ENCODE measurements around the gene RAB3IP.

The RAB3IP gene

GRCh38 chr12:69836015-69836414 is 97.4 kb downstream of the RAB3IP start:
- Histone ChIP-seq H4K20me1 (ENCODE audit: control insufficient read depth, insufficient read depth, low read depth, low read length) (no peaks in the 10 kb centered on the region), H3K9me3 (ENCODE audit: control insufficient read depth, insufficient read depth, low read length) (no peaks in the 10 kb centered on the region), H3K4me3 (ENCODE audit: low read length) (no peak overlapping the region), H3K4me1 (ENCODE audit: control insufficient read depth, low read length) (no peaks in the 10 kb centered on the region), H3K36me3 (ENCODE audit: control insufficient read depth, low read length) (no peaks in the 10 kb centered on the region), H3K27me3 (ENCODE audit: control insufficient read depth, low read length) (peaks cover 13% of the 10 kb centered on the region), H3K4me2 (ENCODE audit: low read length) (no peak overlapping the region), H3K9me2 (replicated peaks; ENCODE audit: control insufficient read depth, low read length) (no peaks in the 10 kb centered on the region), H3K79me2 (ENCODE audit: control insufficient read depth, low read length) (no peaks in the 10 kb centered on the region), H3F3A (ENCODE audit: control insufficient read depth, insufficient read depth) (no peaks in the 10 kb centered on the region), H3K27ac (ENCODE audit: low read depth, low read length) (no peak overlapping the region)
- TF ChIP-seq CTCF (IDR thresholded peaks at IDR 0.05; ENCODE audit: low read depth, low read length, poor library complexity, severe bottlenecking) (no peak), EZH2phosphoT487 (IDR thresholded peaks at IDR 0.05; ENCODE audit: borderline replicate concordance, low read length) (no peak)

- Histone ChIP-seq H4K20me1 (ENCODE audit: control insufficient read depth, insufficient read depth, low read depth, low read length) (no peaks in the 10 kb centered on the region), H3K4me3 (ENCODE audit: low read length) (no peak overlapping the region), H3K36me3 (ENCODE audit: control insufficient read depth, low read length) (no peaks in the 10 kb centered on the region), H3F3A (ENCODE audit: control insufficient read depth, insufficient read depth) (no peaks in the 10 kb centered on the region), H3K27me3 (ENCODE audit: control insufficient read depth, low read length) (peaks cover 13% of the 10 kb centered on the region), H3K4me2 (ENCODE audit: low read length) (no peak overlapping the region), H3K79me2 (ENCODE audit: control insufficient read depth, low read length) (no peaks in the 10 kb centered on the region), H3K9me3 (ENCODE audit: control insufficient read depth, insufficient read depth, low read length) (no peaks in the 10 kb centered on the region), H3K27ac (ENCODE audit: low read depth, low read length) (no peak overlapping the region), H3K4me1 (ENCODE audit: control insufficient read depth, low read length) (no peaks in the 10 kb centered on the region), H3K9me2 (replicated peaks; ENCODE audit: control insufficient read depth, low read length) (no peaks in the 10 kb centered on the region)
- no peak for TF ChIP-seq CTCF (IDR thresholded peaks at IDR 0.05; ENCODE audit: low read depth, low read length, poor library complexity, severe bottlenecking)
- TF ChIP-seq EZH2phosphoT487 (IDR thresholded peaks at IDR 0.05; ENCODE audit: borderline replicate concordance, low read length) = no peak
These were observed 98.5 kb downstream of the RAB3IP start for GRCh38 chr12:69837191-69837590.

GRCh38 chr12:69837657-69838415 is 99.2 kb downstream of the RAB3IP start:
- Histone ChIP-seq H3K27ac (ENCODE audit: low read depth, low read length) (no peak overlapping the region), H3K79me2 (ENCODE audit: control insufficient read depth, low read length) (no peaks in the 10 kb centered on the region), H4K20me1 (ENCODE audit: control insufficient read depth, insufficient read depth, low read depth, low read length) (no peaks in the 10 kb centered on the region), H3K9me2 (replicated peaks; ENCODE audit: control insufficient read depth, low read length) (no peaks in the 10 kb centered on the region), H3F3A (ENCODE audit: control insufficient read depth, insufficient read depth) (no peaks in the 10 kb centered on the region), H3K4me3 (ENCODE audit: low read length) (no peak overlapping the region), H3K27me3 (ENCODE audit: control insufficient read depth, low read length) (peaks cover 12% of the 10 kb centered on the region), H3K9me3 (ENCODE audit: control insufficient read depth, insufficient read depth, low read length) (no peaks in the 10 kb centered on the region), H3K4me1 (ENCODE audit: control insufficient read depth, low read length) (no peaks in the 10 kb centered on the region), H3K36me3 (ENCODE audit: control insufficient read depth, low read length) (no peaks in the 10 kb centered on the region), H3K4me2 (ENCODE audit: low read length) (no peak overlapping the region)
- TF ChIP-seq EZH2phosphoT487 (IDR thresholded peaks at IDR 0.05; ENCODE audit: borderline replicate concordance, low read length) (no peak), CTCF (IDR thresholded peaks at IDR 0.05; ENCODE audit: low read depth, low read length, poor library complexity, severe bottlenecking) (no peak)
